HepG2 (cell line): ENCODE measurements around the gene SIGLEC6. TPM values are rescaled to one million over a fixed set of nuclear protein-coding genes. Genes with fewer than 3 reads are reported as not detected.

Experiments used
- ARNTL ChIP-seq: sonication (generic); formaldehyde crosslinking; IDR thresholded peaks from 2 replicates; pipeline ENCODE4 v1.4.0; 2020; ENCODE audit warnings: mild to moderate bottlenecking, missing genetic modification reagents
- DZIP1 ChIP-seq: sonication (generic); formaldehyde crosslinking; IDR thresholded peaks from 2 replicates; pipeline ENCODE4 v1.5.0; 2020; ENCODE audit warnings: mild to moderate bottlenecking, missing genetic modification reagents
- HOMEZ ChIP-seq: IDR thresholded peaks from 2 replicates; pipeline ENCODE4 v1.6.1; 2016; ENCODE audit warnings: low read depth
- MAF1 ChIP-seq: sonication (generic); formaldehyde crosslinking; IDR thresholded peaks from 2 replicates; pipeline ENCODE4 v1.5.0; 2020; ENCODE audit warnings: missing genetic modification reagents, borderline replicate concordance
- SKI ChIP-seq: fragments of 450-650 bp; IDR thresholded peaks from one replicate; pipeline ENCODE4 v1.6.1; 2018; ENCODE audit warnings: mild to moderate bottlenecking; ENCODE audit not compliant: partially characterized antibody
- SNAPC4 ChIP-seq: sonication (generic); formaldehyde crosslinking; IDR thresholded peaks from 2 replicates; pipeline ENCODE4 v1.4.0; 2020; ENCODE audit warnings: mild to moderate bottlenecking, missing genetic modification reagents
- TBP ChIP-seq: sonication (generic); formaldehyde crosslinking; IDR thresholded peaks from 2 replicates; pipeline ENCODE4 v1.5.0; 2020; ENCODE audit warnings: missing genetic modification reagents
- ZNF513 ChIP-seq: sonication (generic); formaldehyde crosslinking; conservative IDR thresholded peaks from 2 replicates; pipeline ENCODE4 v1.5.0; 2020; ENCODE audit warnings: missing genetic modification reagents
- ZNF746 ChIP-seq: sonication (generic); formaldehyde crosslinking; IDR thresholded peaks from 2 replicates; pipeline ENCODE4 v1.8.0; 2022; ENCODE audit warnings: mild to moderate bottlenecking, missing genetic modification reagents
- ZNF816 ChIP-seq: sonication (generic); formaldehyde crosslinking; IDR thresholded peaks from 2 replicates; pipeline ENCODE4 v1.8.0; 2022; ENCODE audit warnings: missing genetic modification reagents, mild to moderate bottlenecking, borderline replicate concordance
- polyA plus RNA-seq, 8 experiments: library from polyadenylated mRNA; depleted of rRNA in 3 of 8; stranded (reverse) in 7 of 8; unstranded in 1 of 8; fragments of >200 nt; fragmentation: Illumina TruSeq in 4 of 8; extraction: Trizol in 4 of 8; gene quantifications; 2 replicates each; pipeline versions ENCODE4 v1.2.1 to v1.2.3, GENCODE V29; 2011 to 2016; ENCODE audit warnings: low read depth in 4 of 8, missing spikeins in 1 of 8, mixed read lengths in 1 of 8; ENCODE audit not compliant: insufficient read depth in 1 of 8
- total RNA-seq, 5 experiments: library from RNA; depleted of rRNA; stranded (reverse); fragments of >200 nt; fragmentation: Illumina TruSeq; extraction: Trizol; gene quantifications; 2 replicates each; pipeline ENCODE4 v1.2.3, GENCODE V29; 2016; ENCODE audit warnings: low read depth in 1 of 5
- TF ChIP-seq, protein P1 (sequence below): sonication (generic); formaldehyde crosslinking; IDR thresholded peaks from 2 replicates; pipeline ENCODE4 v1.5.0; 2020; ENCODE audit warnings: missing genetic modification reagents
- TF ChIP-seq, protein P2 (sequence below): sonication (generic); formaldehyde crosslinking; IDR thresholded peaks from 2 replicates; pipeline ENCODE4 v1.8.1; 2023; ENCODE audit warnings: mild to moderate bottlenecking, missing genetic modification reagents, borderline replicate concordance

The SIGLEC6 gene
- total and polyA plus RNA-seq, 2 of the 13 experiments (the other 11 are each of a cell fraction or from before 2014, with no cell fraction given) = not detected

DNA sequence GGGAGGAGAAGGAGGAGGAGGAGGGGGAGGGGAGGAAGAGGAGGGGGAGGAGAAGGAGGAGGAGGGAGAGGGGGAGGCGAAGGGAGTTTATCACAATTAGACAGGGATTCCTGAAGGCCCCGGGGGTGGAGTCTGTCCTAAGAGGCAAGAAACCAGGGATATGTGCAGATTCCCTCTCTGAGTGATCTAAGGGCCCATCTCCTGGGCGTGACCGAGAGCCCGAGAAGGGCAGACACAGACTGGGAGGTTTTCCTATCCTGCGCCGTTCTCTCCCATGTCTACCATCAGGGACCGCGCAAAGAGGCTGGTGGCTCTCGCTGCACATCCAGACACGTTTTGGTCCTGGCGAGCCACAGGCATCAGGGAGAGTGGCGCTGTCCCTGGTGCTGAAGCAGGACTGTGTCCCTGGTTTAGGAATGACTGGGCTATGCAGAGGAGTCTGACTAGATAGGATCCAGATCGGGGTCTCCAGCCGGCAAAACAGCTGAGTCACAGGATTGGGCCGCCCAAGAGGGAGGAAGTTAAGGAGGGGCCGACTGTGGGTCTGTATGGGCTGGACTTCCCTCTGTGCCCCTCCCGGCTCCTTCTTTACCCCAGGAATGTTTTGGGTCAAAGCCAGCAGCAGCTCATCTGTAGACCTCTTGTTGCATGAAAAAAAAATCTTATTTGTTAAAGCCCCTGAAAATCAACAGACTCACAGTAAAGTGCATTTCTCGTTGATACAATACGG lies 21.7 kb upstream of the SIGLEC6 start (continued):
- TF ChIP-seq MAF1 = peak; percentile 50; the same call in 1 of the 2 replicates
- TF ChIP-seq ZNF816 = no peak
- TF ChIP-seq, protein P1, sequence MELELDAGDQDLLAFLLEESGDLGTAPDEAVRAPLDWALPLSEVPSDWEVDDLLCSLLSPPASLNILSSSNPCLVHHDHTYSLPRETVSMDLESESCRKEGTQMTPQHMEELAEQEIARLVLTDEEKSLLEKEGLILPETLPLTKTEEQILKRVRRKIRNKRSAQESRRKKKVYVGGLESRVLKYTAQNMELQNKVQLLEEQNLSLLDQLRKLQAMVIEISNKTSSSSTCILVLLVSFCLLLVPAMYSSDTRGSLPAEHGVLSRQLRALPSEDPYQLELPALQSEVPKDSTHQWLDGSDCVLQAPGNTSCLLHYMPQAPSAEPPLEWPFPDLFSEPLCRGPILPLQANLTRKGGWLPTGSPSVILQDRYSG = peak; percentile 89
- 0 out of 2 replicates have a peak, but pooled peaks have one; percentile 47 for TF ChIP-seq HOMEZ (CRISPR knock-in tag)
- TF ChIP-seq DZIP1 (CRISPR knock-in tag) = no peak
- peak; percentile 39; the same call in 1 of the 2 replicates for TF ChIP-seq ZNF746
- no peak for TF ChIP-seq ARNTL
- TF ChIP-seq TBP (CRISPR knock-in tag) = no peak
- TF ChIP-seq SNAPC4 = no peak
- TF ChIP-seq ZNF513 (CRISPR knock-in tag) = no peak
- TF ChIP-seq SKI = no peak
- TF ChIP-seq, protein P2, sequence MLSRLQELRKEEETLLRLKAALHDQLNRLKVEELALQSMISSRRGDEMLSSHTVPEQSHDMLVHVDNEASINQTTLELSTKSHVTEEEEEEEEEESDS (CRISPR knock-in tag) = no peak
